ENCODE results near the gene MRPS31. TPM values are rescaled to one million over a fixed set of nuclear protein-coding genes. Genes with fewer than 3 reads are reported as not detected.

The MRPS31 gene
- total RNA-seq, 2 experiments from 2014 or later, result 41.0 to 44.7 TPM

DNA sequence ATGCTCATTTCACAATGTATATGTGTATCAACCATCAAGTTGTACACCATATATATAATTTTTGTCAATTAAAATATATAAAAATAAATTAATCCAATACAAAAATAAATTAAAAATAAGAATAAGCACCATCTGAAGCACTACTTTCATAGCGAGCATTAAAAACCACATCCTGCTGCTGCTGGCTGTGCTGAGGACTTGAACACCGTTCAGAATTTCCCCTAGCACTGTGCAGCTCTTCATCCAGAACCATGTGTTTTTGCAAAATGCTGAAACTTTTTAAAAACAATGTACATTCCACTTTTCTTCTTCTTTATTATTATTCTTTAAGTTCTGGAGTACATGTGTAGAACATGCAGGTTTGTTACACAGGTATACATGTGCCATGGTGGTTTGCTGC lies 64.6 kb downstream of the MRPS31 start:
- no peaks in the 10 kb centered on the region for H3K27me3 Mint-ChIP-seq
- DNase-seq (peak; percentile 25), ATAC-seq (peak; percentile 78)
- H3K27ac Mint-ChIP-seq, result peak overlapping the region; percentile 26
- intact Hi-C loops (cut with micrococcal nuclease), result no loop called here
- H3K4me3 Mint-ChIP-seq, result no peak overlapping the region
- H3K4me1 Mint-ChIP-seq (ENCODE audit: low read depth), result peaks cover 18% of the 10 kb centered on the region
- ChIA-PET CTCF (no interaction called here), POLR2A (no interaction called here)
- peaks cover 29% of the 10 kb centered on the region for H3K9me3 Mint-ChIP-seq
- no peak for TF ChIP-seq CTCF (IDR thresholded peaks at IDR 0.05)
- peaks cover 18% of the 10 kb centered on the region for H3K36me3 Mint-ChIP-seq (ENCODE audit: low read depth)

DNA sequence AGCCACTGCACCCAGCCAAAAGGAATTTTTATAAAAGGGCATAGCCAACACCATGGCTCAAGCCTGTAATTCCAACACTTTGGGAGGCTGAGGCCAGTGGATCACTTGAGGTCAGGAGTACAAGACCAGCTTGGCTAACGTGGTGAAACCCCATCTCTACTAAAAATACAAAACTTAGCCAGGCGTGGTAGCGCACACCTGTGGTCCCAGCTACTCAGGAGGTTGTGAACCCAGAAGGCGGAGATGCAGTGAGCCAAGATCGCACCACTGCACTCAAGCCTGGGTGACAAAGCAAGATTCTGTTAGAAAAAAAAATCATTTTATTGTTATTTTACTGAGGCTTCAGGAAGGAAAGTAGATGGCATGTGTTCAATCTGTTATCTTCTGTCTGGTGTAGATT lies 73.3 kb downstream of the MRPS31 start:
- DNase-seq (no peak), ATAC-seq (no peak)
- Mint-ChIP-seq H3K9me3 (no peaks in the 10 kb centered on the region), H3K4me3 (no peak overlapping the region), H3K4me1 (ENCODE audit: low read depth) (peaks cover 3% of the 10 kb centered on the region), H3K27me3 (no peaks in the 10 kb centered on the region), H3K27ac (no peak overlapping the region), H3K36me3 (ENCODE audit: low read depth) (no peaks in the 10 kb centered on the region)
- intact Hi-C loops (cut with micrococcal nuclease), result no loop called here
- ChIA-PET POLR2A (no interaction called here), CTCF (interaction anchor here (0.7 kb wide), 1 partner anchor 1014 kb away, joined by 3 read pairs; no protein-coding TSS in a partner anchor)
- no peak for TF ChIP-seq CTCF (IDR thresholded peaks at IDR 0.05)

GRCh38 chr13:40694426-40694825 lies 76.6 kb downstream of the MRPS31 start:
- Mint-ChIP-seq H3K27ac (no peak overlapping the region), H3K36me3 (ENCODE audit: low read depth) (no peaks in the 10 kb centered on the region), H3K27me3 (no peaks in the 10 kb centered on the region), H3K4me1 (ENCODE audit: low read depth) (no peaks in the 10 kb centered on the region), H3K9me3 (no peaks in the 10 kb centered on the region), H3K4me3 (no peak overlapping the region)
- ChIA-PET CTCF (interaction anchor here (0.9 to 1.3 kb wide), 2 partner anchors 9 to 83 kb away, joined by 3 to 5 read pairs; no protein-coding TSS in a partner anchor), POLR2A (interaction anchor here (0.6 kb wide), 1 partner anchor 130 kb away, joined by 3 read pairs; no protein-coding TSS in a partner anchor)
- ATAC-seq (no peak), DNase-seq (no peak)
- TF ChIP-seq CTCF (IDR thresholded peaks at IDR 0.05), result no peak
- intact Hi-C loops (cut with micrococcal nuclease), result no loop called here

- H3K27me3 Mint-ChIP-seq, result no peaks in the 10 kb centered on the region
- CTCF ChIA-PET, result no interaction called here
- POLR2A ChIA-PET, result no interaction called here
Measured at GRCh38 chr13:40692946-40693345, 78.0 kb downstream of the MRPS31 start.

GRCh38 chr13:40688781-40689180 lies 82.2 kb downstream of the MRPS31 start:
- no peaks in the 10 kb centered on the region for H3K27me3 Mint-ChIP-seq
- ChIA-PET POLR2A (interaction anchor here (1.0 kb wide), 1 partner anchor 44 kb away, joined by 3 read pairs; no protein-coding TSS in a partner anchor), CTCF (no interaction called here)
- H3K27ac Mint-ChIP-seq, result no peak overlapping the region
- H3K9me3 Mint-ChIP-seq, result no peaks in the 10 kb centered on the region
- no peak overlapping the region for H3K4me3 Mint-ChIP-seq
- intact Hi-C loops (cut with micrococcal nuclease), result no loop called here
- no peaks in the 10 kb centered on the region for H3K4me1 Mint-ChIP-seq (ENCODE audit: low read depth)
- no peak for ATAC-seq
- no peak for TF ChIP-seq CTCF (IDR thresholded peaks at IDR 0.05)
- DNase-seq, result no peak
- H3K36me3 Mint-ChIP-seq (ENCODE audit: low read depth), result no peaks in the 10 kb centered on the region

More at GRCh38 chr13:40692946-40693345, 78.0 kb downstream of the MRPS31 start:
- TF ChIP-seq CTCF (IDR thresholded peaks at IDR 0.05), result no peak
- Mint-ChIP-seq H3K9me3 (no peaks in the 10 kb centered on the region), H3K36me3 (ENCODE audit: low read depth) (no peaks in the 10 kb centered on the region), H3K4me3 (no peak overlapping the region), H3K27ac (no peak overlapping the region), H3K4me1 (ENCODE audit: low read depth) (no peaks in the 10 kb centered on the region)
- ATAC-seq, result no peak
- intact Hi-C loops (cut with micrococcal nuclease), result no loop called here
- DNase-seq, result no peak
